Cerebellar cortex (tissue), 1 donor: Measurements from ENCODE around the gene BRCA1.
"Not testable (repeated sequence)": the region's sequence is repeated elsewhere in the genome, so short reads cannot be mapped to it uniquely, and the experiment has no call there.

ENCODE experiments used
- DNase-seq: peaks from one replicate; pipeline ENCODE4 v3.0.0-alpha.2; 2015; ENCODE audit warnings: low spot score

The BRCA1 gene

GRCh38 chr17:43003542-43004172, 121.5 kb downstream of the BRCA1 start:
- peak; percentile 81 for DNase-seq

- not testable (repeated sequence) for DNase-seq
Observed at GRCh38 chr17:43000894-43001293, 124.3 kb downstream of the BRCA1 start.

GRCh38 chr17:42999003-42999525, 126.1 kb downstream of the BRCA1 start:
- DNase-seq = no peak

- DNase-seq = peak; percentile 100
Observed at GRCh38 chr17:42997984-42998938, 126.9 kb downstream of the BRCA1 start, which contains the start of gene RPL27. Gene RPL27, plus strand, starts transcription at chr17:42998419. Its CDS starts 332 bp downstream, at chr17:42998751.

- no peak for DNase-seq
Observed at GRCh38 chr17:42997390-42997983, 127.7 kb downstream of the BRCA1 start.
